Mesodermal cell (in vitro differentiated cells): Measurements from ENCODE around the gene SLC35B4.

ENCODE experiments used
- H3K27ac ChIP-seq: 2 replicates; pipeline ENCODE4 v1.7.0; 2013; ENCODE audit warnings: mild to moderate bottlenecking, low read depth, low read length, moderate library complexity; ENCODE audit not compliant: severe bottlenecking
- H3K36me3 ChIP-seq: 2 replicates; pipeline ENCODE4 v1.7.1; 2013; ENCODE audit warnings: mild to moderate bottlenecking, low read length, moderate library complexity; ENCODE audit not compliant: control insufficient read depth, insufficient read depth
- H3K4me1 ChIP-seq: one replicate; pipeline ENCODE4 v1.7.1; 2013; ENCODE audit warnings: mild to moderate bottlenecking, low read length; ENCODE audit not compliant: insufficient read depth, control insufficient read depth, poor library complexity, severe bottlenecking
- H3K4me3 ChIP-seq: 2 replicates; pipeline ENCODE4 v1.7.0; 2013; ENCODE audit warnings: low read length, control low read depth, mild to moderate bottlenecking; ENCODE audit not compliant: insufficient read depth, poor library complexity, severe bottlenecking; ENCODE audit errors: extremely low read depth
- H3K9me3 ChIP-seq: 2 replicates; pipeline ENCODE4 v1.7.1; 2013; ENCODE audit warnings: mild to moderate bottlenecking, low read length, moderate library complexity; ENCODE audit not compliant: control insufficient read depth
- WGBS, 2 experiments: methylation state at CpG; one replicate each; pipeline ENCODE4 v1.1.5; 2013; ENCODE audit warnings: missing lambda C conversion rate in 2 of 2; ENCODE audit not compliant: insufficient coverage in 2 of 2; 5-methylcytosine and 5-hydroxymethylcytosine counted together

SLC35B4 gene

DNA sequence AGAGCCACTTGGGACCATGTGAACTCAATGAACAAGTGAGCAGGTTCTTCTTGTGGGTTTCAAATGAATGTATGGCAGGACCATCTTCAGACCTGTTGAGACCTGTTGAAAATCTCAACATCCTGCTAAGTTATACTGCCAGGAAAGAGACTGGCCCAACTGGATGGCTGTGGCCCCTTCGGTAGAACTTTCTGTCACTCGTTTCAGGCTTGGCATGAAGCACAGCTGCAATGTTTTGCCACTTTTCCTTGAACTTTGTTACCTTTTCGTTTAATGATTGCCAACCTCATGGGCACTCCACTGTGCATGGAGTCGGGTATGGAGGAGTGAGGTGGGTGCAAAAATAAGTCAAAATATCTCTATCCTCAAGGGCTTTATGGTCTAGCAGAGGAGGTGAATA, 36.7 kb upstream of the SLC35B4 start:
- H3K9me3 ChIP-seq = no peaks in the 10 kb centered on the region
- H3K4me1 ChIP-seq = no peaks in the 10 kb centered on the region
- no peak overlapping the region for H3K4me3 ChIP-seq
- 77 to 94% methylated on average over 2 of the region's 4 CpGs for WGBS, 2 experiments
- no peaks in the 10 kb centered on the region for H3K36me3 ChIP-seq
- H3K27ac ChIP-seq = no peak overlapping the region

GRCh38 chr7:134351424-134351823, 34.7 kb upstream of the SLC35B4 start:
- WGBS, 2 experiments = 63% methylated on average over 1 of the region's 7 CpGs; no CpG with 5 or more reads in 1 of the 2 experiments

GRCh38 chr7:134350709-134351108, 34.0 kb upstream of the SLC35B4 start:
- H3K27ac ChIP-seq = no peak overlapping the region
- no peaks in the 10 kb centered on the region for H3K4me1 ChIP-seq
- H3K9me3 ChIP-seq = no peaks in the 10 kb centered on the region
- H3K4me3 ChIP-seq = no peak overlapping the region
- WGBS, 2 experiments = 92% methylated on average over 1 of the region's 1 CpG
- no peaks in the 10 kb centered on the region for H3K36me3 ChIP-seq

More at GRCh38 chr7:134351424-134351823, 34.7 kb upstream of the SLC35B4 start:
- no peaks in the 10 kb centered on the region for H3K4me1 ChIP-seq
- no peak overlapping the region for H3K27ac ChIP-seq
- no peaks in the 10 kb centered on the region for H3K9me3 ChIP-seq
- no peaks in the 10 kb centered on the region for H3K36me3 ChIP-seq
- H3K4me3 ChIP-seq = no peak overlapping the region

GRCh38 chr7:134347567-134347966, 30.8 kb upstream of the SLC35B4 start:
- H3K27ac ChIP-seq = no peak overlapping the region
- 79 to 80% methylated on average over 4 to 5 of the region's 5 CpGs for WGBS, 2 experiments
- H3K4me3 ChIP-seq = no peak overlapping the region
- H3K9me3 ChIP-seq = no peaks in the 10 kb centered on the region
- H3K36me3 ChIP-seq = no peaks in the 10 kb centered on the region
- no peaks in the 10 kb centered on the region for H3K4me1 ChIP-seq

GRCh38 chr7:134343796-134344195, 27.1 kb upstream of the SLC35B4 start:
- H3K4me3 ChIP-seq = no peak overlapping the region
- WGBS, 2 experiments = 83 to 100% methylated on average over 1 to 3 of the region's 6 CpGs

GRCh38 chr7:134343136-134343535, 26.4 kb upstream of the SLC35B4 start:
- no peak overlapping the region for H3K27ac ChIP-seq
- H3K4me1 ChIP-seq = no peaks in the 10 kb centered on the region
- no peaks in the 10 kb centered on the region for H3K36me3 ChIP-seq
- H3K4me3 ChIP-seq = no peak overlapping the region
- no peaks in the 10 kb centered on the region for H3K9me3 ChIP-seq

More at GRCh38 chr7:134343796-134344195, 27.1 kb upstream of the SLC35B4 start:
- H3K9me3 ChIP-seq = no peaks in the 10 kb centered on the region
- no peak overlapping the region for H3K27ac ChIP-seq
- H3K4me1 ChIP-seq = no peaks in the 10 kb centered on the region
- no peaks in the 10 kb centered on the region for H3K36me3 ChIP-seq

DNA sequence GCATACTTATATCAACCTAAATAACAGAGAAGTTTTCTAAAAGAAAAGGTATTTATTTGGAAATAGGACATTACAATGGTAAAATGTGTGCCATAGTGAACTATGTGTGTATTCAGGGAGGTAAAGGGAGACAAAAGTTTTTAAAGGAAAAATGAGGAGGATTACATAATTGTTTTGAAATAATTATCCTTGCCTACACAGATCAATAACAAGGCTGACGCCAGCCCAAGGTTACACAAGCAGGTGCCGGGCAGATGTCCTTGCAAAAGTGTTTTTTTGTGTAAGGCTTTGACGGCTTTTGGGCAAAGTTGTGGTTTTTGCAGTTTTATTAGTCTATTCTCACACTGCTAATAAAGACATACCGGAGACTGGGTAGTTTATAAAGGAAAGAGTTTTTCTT, 22.7 kb upstream of the SLC35B4 start:
- Histone ChIP-seq H3K27ac (no peak overlapping the region), H3K9me3 (no peaks in the 10 kb centered on the region), H3K4me1 (no peaks in the 10 kb centered on the region), H3K36me3 (no peaks in the 10 kb centered on the region), H3K4me3 (no peak overlapping the region)
- no CpG with 5 or more reads among the region's 4 CpGs for WGBS, 2 experiments

- H3K27ac ChIP-seq = no peak overlapping the region
- WGBS, 2 experiments = 79 to 100% methylated on average over 1 of the region's 1 CpG
These were observed 21.2 kb upstream of the SLC35B4 start for GRCh38 chr7:134337980-134338379.

DNA sequence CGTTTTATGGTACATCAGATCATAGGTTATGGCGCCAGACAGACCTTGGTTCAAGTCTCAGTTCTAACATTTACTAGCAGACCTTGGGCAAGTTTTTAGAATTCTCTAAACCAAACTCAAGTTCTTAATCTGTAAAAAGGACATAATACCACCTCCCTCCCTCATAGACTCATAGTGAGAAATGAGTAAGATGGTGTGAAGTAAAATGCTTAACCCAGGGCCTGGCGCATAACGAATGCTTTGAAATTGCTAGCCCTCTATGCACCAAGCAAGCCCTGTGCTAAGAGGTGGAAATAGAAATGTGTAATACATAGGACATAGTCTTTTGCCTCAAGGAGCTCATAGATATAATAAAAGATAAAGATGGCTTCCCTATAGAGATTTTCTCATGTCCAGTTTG, 17.7 kb upstream of the SLC35B4 start:
- 50 to 58% methylated on average over 2 of the region's 4 CpGs for WGBS, 2 experiments
- no peak overlapping the region for H3K27ac ChIP-seq
- no peaks in the 10 kb centered on the region for H3K9me3 ChIP-seq
- no peak overlapping the region for H3K4me3 ChIP-seq
- no peaks in the 10 kb centered on the region for H3K36me3 ChIP-seq
- H3K4me1 ChIP-seq = no peaks in the 10 kb centered on the region

More at GRCh38 chr7:134337980-134338379, 21.2 kb upstream of the SLC35B4 start:
- no peaks in the 10 kb centered on the region for H3K9me3 ChIP-seq
- H3K4me1 ChIP-seq = no peaks in the 10 kb centered on the region
- H3K36me3 ChIP-seq = no peaks in the 10 kb centered on the region
- H3K4me3 ChIP-seq = no peak overlapping the region

DNA sequence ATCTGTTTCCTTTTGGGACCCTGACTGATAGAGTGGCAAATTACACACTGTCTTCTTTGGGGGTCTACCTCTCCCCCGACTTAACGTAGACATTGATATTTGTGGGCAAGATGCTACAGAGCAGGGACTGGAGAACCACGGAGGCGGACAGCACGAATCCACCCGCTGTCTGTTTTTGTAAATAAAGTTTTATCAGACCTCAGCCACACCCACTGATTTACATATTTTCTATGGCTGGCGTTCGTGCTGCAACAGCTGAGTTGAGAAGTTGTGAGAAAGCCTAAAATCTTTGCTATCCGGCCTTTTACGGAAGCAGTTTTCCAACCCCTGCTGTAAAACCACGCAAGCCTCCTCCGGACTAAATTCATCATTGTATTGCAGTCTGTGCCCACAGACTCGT, 17.2 kb upstream of the SLC35B4 start:
- H3K36me3 ChIP-seq = no peaks in the 10 kb centered on the region
- no peak overlapping the region for H3K27ac ChIP-seq
- 78 to 95% methylated on average over 5 to 9 of the region's 13 CpGs for WGBS, 2 experiments
- no peak overlapping the region for H3K4me3 ChIP-seq
- H3K4me1 ChIP-seq = no peaks in the 10 kb centered on the region
- H3K9me3 ChIP-seq = no peaks in the 10 kb centered on the region

DNA sequence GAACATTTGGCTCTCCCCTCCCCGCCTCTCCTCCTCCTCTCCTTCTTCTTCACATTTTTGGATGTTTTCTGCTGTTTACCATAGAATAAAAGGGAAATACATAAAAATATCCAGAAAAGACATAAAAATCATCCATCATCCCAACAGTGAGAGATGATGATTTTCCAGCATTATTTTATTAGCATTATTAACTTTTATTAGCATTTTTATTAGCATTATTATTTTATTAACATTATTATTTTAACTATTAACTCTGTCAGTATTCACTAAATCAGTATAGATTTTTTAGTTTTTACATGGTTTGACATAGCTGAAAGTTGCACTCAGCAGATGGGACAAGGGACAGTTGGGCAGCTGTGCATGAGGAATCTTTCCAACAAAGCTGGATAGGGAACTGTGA, 16.2 kb upstream of the SLC35B4 start:
- Histone ChIP-seq H3K4me3 (no peak overlapping the region), H3K4me1 (no peaks in the 10 kb centered on the region), H3K9me3 (no peaks in the 10 kb centered on the region), H3K36me3 (no peaks in the 10 kb centered on the region), H3K27ac (no peak overlapping the region)
- WGBS, 2 experiments = no CpG with 5 or more reads among the region's 1 CpG
